HG03045 (cell line): ENCODE results near the gene C2orf69.

ENCODE experiments used
- ATAC-seq: cut with Tn5 transposase; IDR thresholded peaks from one replicate; pipeline ENCODE4 v1.9.1; 2021; ENCODE audit warnings: mild to moderate bottlenecking, moderate library complexity; ENCODE audit not compliant: unreplicated experiment

The C2orf69 gene, protein sequence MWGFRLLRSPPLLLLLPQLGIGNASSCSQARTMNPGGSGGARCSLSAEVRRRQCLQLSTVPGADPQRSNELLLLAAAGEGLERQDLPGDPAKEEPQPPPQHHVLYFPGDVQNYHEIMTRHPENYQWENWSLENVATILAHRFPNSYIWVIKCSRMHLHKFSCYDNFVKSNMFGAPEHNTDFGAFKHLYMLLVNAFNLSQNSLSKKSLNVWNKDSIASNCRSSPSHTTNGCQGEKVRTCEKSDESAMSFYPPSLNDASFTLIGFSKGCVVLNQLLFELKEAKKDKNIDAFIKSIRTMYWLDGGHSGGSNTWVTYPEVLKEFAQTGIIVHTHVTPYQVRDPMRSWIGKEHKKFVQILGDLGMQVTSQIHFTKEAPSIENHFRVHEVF

DNA sequence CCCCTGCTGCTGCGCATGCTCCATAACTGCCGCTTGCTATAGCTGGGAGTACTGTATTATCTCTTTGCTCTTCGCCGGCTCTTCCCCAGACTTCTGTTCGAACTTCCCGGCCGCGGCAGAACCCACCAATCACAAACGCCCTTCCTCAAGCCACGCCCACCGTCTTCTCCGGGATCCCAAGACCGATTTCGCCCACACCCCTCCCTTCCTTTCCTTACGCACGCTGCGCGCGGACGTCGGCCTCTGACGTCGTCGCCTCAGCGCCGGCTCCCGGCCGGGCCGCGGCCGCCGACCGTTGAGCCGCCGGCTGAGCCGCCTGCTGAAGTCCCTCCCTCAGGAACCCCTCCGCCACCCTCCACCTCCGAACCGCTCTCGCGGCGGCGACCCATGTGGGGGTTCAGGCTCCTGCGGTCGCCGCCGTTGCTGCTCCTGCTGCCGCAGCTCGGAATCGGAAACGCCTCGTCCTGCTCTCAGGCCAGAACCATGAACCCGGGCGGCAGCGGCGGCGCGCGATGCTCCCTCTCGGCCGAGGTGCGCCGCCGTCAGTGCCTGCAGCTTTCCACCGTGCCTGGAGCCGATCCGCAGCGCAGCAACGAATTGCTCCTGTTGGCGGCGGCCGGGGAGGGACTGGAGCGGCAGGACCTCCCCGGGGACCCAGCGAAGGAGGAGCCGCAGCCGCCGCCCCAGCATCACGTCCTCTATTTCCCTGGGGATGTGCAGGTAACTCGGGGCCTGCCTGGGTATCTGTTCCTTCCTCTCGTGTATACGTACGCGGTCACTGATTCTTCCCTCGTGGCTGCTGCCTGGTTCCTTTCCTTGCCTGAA is at the start of gene C2orf69:
TSS of gene C2orf69 (plus strand) at position 242 of the 825 bp plus-strand sequence. CDS start at position 388, 146 bp downstream.
- peak; percentile 95 for ATAC-seq

DNA sequence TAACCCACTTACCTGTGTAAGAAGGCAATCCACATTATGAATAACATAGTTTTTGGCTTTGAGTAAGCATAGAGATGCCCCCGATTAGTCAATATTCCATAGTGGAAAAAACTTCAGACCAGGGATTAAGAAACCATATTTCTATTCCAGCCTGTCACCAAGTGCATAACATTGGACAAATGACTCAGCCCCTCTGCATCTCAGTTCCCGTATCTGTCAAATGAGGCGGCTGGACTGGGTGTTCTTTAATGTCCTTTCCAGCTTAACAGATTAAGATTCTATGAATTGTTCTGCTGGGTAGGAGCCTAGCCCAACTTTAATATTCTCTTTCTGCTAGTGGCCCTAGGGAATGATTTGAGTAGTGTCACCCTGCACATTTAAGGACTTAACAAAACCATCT is 48.3 kb upstream of the C2orf69 start:
- ATAC-seq: no peak

DNA sequence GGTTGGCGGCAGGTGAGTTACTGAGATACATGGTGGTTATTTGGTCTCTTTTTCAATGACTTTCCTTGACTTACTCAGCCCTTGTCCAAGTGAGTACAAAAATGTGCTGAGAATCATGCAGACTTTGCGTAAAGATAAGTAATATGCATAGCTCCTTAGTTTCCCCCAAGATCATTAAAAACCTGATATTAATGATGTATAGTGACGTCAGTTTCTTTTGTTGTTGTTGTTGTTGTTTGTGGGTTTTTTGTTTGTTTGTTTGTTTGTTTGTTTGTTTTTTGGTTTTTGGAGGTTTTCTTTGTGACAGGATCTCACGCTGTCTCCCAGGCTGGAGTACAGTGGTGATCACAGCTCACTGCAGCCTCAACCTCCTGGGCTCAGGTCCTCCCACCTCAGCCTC is 45.2 kb upstream of the C2orf69 start:
- no peak for ATAC-seq

DNA sequence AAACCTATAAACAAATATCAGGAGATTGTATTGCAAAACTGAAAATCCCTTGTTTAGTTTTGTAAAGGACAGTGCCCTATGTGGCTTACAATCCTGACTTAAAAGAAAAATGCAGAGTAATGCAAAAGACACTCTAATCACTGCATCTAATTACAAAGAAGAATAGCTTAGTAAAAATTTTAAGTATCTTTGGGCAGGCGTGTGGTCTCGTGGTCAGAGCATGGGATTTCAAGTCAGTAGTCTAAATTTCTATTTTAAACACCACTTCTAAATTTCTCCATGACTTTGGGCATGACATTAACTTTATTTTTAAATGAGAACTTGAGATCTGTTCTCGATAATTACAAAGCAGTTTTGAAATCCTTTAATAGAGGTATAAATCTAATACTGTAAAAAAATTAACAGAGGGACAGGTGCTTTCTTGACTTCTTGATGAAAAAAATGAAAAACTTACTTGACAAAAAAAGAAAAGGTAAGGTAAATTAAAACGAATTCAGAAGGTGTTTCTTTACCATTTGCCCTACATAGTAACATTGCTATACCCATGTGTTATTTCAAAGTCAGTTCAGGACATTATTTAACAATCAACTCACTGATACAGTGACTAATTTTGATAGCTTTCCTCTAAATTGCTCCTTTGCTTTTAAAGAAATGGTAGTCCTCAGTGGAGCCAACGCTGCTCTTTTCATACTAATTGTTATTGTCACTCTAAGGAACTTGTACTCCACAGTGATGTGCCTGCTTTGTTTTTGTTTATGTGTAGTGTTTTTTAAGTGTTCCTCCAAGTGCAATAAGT is 42.5 kb upstream of the C2orf69 start:
- ATAC-seq: no peak

DNA sequence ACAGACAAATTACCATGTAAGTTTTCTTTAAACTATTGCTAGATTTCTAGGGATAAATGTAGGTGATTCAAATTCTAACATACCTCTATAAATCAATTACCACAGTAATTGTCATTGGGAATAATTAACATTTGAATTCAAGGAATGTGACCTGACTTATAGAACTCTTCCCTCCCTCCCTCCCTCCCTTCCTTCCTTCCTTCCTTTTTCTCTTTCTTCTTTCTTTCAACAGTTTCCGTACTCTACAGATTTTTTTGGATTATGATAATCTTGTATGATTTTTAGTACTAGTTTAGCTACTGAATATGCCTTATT is 41.9 kb upstream of the C2orf69 start:
- no peak for ATAC-seq

DNA sequence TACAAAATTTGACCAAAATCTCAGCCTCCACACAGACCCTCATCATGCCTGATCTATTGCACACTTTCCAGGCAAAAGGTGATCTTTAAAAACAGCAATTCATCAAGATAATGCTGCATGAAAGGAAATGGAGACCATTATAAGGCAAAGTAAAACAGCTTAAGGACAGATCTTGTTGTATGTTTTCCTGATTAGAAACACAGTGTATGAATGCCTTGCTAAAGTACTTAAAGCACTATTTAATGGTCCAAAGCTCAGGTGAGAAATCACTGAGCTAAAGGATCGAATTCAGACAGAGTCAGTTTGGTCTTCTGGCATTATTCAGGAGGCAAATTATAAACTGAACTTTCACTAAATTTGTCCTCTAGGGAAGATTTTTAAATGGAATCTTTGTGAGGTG is 41.4 kb upstream of the C2orf69 start:
- no peak for ATAC-seq

DNA sequence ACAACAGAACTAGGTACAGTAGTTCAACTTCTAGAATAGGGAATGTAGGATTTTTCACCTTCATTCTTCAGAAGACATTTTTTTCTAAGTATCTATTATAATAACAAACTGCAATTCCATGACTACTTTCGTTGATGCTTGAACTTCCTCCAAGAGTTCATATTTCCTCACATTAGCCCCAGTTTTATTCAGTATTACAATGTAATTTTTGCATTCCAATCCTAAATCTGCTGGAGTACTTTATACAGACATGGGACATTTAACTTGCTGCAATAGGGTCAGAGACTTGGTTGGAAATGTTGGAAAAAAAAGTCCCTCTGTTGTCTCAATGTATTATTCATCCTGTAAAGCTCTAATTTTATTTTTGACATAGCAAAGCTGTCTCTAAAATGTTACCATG is 40.5 kb upstream of the C2orf69 start:
- ATAC-seq: no peak

DNA sequence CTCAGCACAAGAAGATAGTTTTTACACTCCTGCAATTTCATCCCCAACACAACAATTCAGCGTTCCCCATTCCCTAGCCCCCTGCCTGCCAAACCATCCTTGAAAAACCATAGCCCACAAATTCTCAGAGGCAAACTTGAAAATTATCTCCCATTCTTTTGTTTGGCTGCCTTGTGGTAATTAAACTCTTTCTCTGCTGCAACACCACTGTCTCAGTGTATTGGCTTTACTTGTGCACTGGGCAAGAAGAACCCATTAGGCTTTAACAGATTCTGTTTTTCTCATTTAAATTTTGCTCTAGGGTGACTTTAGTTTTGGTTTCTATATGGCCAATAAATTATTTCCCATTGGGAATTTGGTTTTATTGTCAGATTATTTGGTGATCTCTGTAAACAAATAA is 36.9 kb upstream of the C2orf69 start:
- ATAC-seq: no peak

DNA sequence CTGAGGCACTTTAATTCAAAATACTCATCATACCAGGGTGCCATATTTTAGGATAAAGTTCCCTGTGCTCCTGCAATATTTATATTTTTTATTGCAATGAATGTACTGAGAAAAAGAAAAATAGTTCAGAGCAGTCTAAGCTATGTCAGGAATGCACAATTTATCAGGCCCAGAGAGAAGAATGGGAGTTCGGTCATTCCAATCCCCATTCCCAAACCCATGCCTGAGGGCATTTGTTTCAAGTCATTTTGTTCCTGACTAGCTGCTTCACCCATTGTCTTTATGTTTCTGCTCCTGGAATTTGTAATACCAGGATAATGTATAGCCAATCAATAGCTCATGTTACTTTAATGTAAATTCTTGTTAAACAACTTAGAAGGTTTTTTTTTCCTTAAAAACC is 35.7 kb upstream of the C2orf69 start:
- ATAC-seq: no peak

DNA sequence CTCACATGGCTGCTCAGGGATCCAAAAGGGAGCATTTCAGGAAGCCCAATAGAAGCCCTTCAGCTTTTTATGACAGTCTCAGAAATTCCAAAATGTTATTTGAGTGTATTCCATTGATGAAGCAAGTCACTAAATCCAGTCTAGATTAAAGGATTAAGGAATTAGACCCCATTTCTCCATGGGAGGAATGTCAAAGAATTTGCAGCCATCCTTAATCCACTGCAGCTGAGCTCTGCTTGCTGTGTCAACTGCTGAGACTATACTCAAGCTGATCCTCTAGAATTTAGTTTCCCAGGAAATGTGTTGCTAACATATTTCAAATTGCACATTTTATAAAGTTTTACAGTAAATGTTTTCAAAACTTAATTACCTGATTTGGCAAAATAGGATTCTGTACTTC is 28.4 kb upstream of the C2orf69 start:
- no peak for ATAC-seq

DNA sequence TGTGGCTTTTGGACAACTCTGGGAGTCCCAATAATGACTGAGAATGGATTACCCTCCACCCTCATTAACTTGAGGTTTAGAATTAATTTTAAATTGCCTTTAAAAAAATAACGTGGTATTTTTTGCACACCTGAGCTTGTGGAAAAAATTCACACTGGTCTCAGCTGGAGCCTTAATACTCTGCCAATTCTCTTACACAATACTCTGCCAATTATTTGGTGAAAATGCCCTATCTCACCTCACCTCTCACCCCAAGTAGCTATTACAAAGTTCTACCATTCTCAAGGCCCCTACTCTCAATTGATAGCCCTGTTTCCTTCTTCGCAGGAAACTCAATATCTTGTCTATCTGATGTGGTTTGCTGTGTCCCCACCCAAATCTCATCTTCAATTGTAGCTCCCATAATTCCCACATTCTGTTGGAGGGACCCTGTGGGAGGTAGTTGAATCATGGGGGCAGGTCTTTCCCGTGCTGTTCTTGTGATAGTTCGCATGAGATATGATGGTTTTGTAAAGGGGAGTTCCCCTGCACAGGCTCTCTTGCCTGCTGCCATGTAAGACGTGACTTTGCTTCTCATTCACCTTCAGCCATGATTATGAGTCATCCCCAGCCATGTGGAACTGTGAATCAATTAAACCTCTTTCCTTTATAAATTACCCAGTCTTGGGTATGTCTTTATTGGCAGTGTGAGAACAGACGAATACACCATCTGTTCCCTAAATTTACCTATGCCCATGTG is 27.4 kb upstream of the C2orf69 start:
- no peak for ATAC-seq

DNA sequence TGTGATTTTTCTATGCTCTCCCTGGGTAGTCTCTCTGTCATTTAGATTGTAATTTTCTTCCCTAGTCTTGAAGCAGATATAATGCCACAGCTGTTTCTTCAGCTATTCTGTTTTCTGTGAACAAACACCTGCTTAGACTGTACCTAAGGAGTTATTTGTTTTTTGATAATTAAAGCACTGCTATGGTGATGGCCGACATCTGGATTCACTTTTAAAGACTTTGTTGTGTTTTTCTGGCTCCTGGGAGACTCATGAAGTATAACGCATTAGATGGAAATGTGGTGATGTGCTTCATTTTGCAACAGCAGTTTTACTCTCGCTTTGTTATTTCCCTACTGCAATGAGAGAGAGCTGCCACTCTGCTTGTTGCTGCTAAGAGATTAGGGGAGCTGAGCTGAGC is 15.7 kb upstream of the C2orf69 start:
- no peak for ATAC-seq

DNA sequence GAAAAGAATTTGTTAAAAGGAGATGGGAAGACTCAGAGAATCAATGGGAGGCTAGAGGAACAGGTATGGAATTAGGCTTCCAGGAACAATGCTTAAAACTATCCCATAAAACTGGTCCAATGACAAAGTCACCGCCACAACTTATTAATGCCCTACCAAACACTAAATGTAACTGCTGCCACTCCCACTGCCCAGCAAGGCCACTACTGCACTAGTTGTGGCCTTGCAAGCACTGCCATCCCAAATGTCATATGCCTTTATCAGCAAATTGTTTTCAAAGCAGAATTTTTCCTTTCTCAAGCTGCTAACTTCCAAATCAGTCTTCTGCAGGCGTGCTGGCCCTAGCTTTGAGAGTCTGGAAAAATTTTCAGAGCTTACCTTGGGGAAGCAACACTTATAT is 14.5 kb upstream of the C2orf69 start:
- no peak for ATAC-seq

DNA sequence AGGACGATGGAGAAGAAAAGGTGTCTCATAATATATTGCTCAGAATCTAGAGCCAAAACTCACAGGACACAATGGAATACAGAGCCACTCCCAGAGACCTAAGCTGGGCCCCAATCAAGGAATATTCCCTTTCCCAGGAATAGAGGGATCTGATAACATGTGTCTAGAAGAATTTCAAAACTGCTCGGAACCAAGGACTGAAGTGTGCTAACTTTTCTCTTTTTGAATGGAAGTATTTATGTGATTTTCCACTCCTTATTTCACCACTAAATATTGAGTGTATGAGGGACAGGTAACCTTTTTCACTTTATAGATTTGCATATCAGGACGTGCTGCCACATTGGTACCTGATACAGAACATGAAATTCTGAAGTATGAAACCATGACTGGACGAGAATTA is 9.2 kb upstream of the C2orf69 start:
- no peak for ATAC-seq

DNA sequence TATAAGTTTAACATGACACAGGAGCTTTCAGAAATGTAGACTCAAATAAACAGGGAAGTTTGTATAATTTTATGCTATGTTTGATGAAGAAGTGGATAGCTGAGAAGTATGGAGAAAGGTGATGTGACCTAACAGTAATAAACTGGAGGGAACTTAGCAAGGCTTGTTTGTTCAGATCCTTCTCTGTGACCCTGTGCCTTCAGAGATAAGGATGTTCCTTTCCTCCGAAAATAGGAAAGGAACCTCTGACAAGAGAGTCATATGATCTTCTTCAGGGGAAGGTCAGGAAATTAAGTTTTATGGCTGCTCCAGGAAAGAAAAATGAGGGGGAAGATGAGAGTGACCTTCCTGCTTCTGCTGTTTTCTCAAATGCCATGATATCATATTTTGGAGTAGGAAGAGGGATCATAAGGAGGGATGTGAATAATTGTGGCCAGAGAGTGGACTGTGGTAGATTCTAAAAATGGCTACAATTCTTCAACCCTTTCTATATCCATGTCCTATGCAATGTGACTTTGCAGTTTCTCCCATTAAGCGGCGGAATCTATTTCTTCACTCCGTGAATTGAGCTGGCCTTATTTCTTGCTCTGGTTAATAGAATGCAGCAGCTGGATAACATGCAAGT is 8.5 kb upstream of the C2orf69 start:
- no peak for ATAC-seq

DNA sequence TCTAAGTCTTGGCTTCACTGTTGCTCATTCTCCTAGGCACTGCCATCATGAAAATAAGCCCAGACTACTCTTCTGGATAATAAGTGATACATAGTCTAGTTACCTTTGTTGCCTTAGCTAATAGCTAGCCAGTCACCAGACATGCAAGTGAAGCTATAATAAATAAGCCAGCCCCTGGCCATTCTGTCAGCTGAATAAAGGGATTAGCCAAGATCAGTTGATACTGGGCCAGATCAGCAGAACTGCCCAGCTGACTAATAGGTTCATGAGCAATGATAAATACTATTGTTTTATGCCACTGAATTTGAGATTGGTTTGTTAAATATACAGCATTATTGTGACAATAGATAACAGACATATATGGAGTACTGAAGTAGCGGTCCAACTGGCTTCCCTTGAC is 8.0 kb upstream of the C2orf69 start:
- no peak for ATAC-seq

DNA sequence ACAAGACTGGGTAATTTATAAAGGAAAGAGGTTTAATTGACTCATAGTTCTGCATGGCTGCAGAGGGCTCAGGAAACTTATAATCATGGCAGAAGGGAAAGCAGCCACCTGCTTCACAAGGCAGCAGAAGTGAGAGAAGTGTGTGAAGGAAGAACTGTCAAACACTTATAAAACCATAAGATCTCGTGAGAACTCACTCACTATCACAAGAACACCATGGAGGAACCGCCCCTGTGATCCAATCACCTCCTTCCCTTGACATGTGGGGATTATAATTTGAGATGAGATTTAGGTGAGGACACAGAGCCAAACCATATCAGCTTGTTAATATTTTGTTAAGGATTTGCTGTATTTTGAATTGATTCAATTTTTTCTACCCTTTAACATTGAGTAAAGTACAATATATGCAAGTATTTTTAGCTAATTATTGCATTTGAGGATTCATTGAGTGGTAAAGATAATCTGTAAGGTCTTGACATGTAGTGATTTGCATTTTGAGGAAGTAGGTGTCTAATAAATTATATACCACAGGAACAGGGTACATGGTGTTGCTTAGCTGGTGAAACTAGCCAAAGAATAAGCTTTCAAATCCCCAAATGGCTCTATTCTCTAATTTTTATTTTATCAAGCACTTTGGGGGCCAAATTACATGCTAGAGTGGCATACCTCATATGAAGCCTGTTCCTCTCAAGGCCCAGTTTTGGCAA is 3.9 kb upstream of the C2orf69 start:
- ATAC-seq: no peak

DNA sequence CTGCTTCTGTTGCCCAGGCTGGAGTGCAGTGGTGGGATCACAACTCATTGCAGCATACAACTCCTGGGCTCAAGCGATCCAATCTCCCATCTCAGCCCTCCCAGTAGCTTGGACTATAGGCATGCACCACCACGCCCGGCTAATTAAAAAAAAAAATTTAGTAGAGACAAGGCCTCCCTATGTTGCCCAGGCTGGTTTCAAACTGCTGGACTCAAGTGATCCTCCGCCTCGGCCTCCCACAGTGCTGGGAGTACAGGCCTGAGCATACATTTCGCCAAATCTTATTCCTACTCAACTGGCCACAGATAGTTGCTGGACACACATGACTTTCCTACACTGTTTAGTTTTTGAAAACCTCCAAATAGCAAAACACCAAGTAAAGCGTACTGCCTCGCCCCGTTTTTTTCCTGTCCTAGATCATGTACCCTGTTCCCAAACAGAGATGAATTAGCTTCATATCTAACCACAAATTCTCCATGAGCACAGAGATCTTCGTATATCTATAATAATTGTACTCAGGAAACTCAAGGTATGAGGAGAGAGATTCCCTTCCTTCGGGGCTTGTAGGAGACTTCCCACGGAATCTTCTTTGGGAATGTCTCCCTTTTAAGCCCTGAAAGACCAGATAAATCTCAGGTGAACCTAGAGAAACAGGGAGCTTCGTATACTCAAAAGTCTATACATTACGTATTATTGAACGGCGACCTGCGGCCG is 598 bp upstream of the C2orf69 start:
- no peak for ATAC-seq

DNA sequence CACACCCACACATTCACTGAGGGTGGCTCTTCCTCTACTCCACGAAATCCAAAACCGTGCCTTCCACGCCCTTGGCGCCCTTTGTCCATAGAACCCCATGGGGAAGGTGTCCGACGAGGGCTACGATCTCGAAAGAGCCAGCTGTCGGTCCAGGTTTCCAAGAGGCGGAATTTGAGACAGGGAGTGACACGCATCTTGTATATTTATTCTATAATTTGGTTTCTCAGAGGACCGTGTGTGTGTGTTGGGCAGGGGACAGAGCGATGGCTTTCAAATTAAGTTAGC is 726 bp downstream of the C2orf69 start:
- ATAC-seq: no peak
